HT1080 (cell line): ENCODE data around the gene RADIL. TPM values are rescaled to one million over a fixed set of nuclear protein-coding genes. Genes with fewer than 3 reads are reported as not detected.
"Not testable (repeated sequence)": the region's sequence is repeated elsewhere in the genome, so short reads cannot be mapped to it uniquely, and the experiment has no call there.

Experiments used
- DNase-seq: peaks from one replicate; pipeline ENCODE4 v3.0.0-alpha.2; 2015; ENCODE audit warnings: low read depth
- total RNA-seq: library from RNA; depleted of rRNA; stranded (reverse); fragments of >200 nt; shearing (Covaris generic); gene quantifications from 2 replicates; pipeline ENCODE4 v1.2.3, GENCODE V29; 2014

Gene RADIL
- total RNA-seq, 1 experiment from 2014 or later = 0.14 TPM

- DNase-seq = no peak
Measured at GRCh38 chr7:4815609-4816418, 67.7 kb downstream of the RADIL start.

GRCh38 chr7:4815121-4815520 is 68.4 kb downstream of the RADIL start:
- DNase-seq = no peak

DNA sequence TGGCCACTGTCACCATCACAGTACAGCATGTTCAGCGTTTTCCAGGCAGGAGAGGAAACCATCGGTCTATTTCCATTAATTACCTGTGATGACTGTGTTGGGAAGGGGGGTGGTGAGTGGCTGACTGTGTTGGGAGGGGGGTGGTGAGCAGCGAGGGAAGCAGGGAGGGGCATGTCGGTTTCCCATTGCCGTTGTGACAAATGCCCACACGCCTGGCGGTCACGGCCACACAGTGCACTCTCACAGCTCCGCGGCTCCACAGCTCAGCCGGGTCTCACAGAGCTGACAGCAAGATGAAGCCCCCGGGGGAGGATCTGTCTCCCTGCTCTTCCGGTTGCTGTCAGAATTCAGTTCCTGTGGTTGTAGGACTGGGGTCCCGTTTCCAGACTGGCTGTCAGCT is 69.1 kb downstream of the RADIL start:
- DNase-seq = no peak

- no peak for DNase-seq
Measured at GRCh38 chr7:4809666-4810065, 73.8 kb downstream of the RADIL start.

GRCh38 chr7:4809091-4809591 is 74.4 kb downstream of the RADIL start:
- no peak for DNase-seq

GRCh38 chr7:4808565-4808964 is 75.0 kb downstream of the RADIL start:
- DNase-seq = no peak

DNA sequence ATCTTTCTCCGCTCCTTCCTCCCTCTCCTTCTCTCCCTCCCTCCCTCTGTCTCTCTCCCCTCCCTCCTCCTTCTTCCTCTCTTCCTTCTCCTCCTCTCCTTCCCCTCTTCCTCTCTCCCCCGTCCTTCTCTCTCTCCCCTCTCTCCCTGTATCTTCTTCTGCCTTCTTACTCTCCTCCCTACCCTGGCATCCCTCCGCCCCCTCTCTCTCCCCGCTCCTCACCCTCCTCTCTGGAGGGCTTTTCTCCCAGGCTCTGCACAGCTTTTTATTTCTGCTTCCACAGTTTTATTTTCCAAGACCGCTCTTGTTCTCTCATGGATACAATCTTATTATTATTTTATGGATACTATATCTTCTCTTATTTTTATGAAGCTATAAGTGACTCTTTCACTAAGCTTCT is 75.5 kb downstream of the RADIL start:
- DNase-seq = no peak

- no peak for DNase-seq
Measured at GRCh38 chr7:4807598-4808016, 75.9 kb downstream of the RADIL start.

DNA sequence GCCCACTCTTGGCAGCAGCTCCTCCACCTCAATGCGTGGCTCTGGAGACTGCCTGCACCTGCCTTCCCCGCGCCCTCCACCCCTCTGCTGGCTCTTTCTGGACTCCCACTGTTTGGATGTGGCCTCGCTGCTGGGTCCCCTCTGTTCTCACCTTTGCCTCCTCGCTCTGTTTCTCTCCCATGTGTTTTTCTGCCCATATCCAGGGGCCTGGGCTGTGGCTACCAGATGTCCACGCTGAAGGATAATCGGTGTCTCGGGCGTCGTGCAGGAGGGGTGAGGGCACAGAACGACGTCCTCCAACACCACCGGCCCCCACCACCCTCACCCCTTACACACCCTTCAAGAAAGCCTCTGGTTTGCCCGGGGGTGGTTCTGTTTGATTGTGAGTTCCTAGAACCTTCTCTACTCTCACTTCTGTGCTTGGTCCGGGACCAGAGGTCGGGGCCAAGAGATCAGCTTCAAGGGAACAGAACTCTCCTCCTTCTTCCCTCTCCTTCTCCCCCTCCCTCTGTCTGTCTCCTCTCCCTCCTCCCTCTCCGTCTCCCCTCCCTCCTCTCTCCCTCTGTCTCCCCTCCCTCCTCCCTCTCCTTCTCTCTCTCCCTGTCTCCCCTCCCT is 76.4 kb downstream of the RADIL start:
- no peak for DNase-seq

DNA sequence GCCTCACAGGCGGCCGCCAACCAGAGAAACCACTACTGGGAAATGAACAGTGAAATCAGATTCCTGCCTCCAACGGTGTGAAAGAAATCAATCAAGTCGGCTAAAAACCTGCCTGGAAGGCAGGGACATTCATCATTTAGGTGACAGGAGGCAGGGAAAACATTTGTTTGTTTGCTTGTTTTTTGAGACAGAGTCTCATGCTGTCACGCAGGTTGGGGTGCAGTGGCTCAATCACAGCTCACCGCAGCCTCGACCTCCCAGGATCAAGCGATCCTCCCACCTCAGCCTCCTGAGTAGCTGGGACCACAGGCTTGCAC is 77.6 kb downstream of the RADIL start:
- DNase-seq = no peak

- no peak for DNase-seq
Measured at GRCh38 chr7:4805110-4805983, 78.2 kb downstream of the RADIL start.

DNA sequence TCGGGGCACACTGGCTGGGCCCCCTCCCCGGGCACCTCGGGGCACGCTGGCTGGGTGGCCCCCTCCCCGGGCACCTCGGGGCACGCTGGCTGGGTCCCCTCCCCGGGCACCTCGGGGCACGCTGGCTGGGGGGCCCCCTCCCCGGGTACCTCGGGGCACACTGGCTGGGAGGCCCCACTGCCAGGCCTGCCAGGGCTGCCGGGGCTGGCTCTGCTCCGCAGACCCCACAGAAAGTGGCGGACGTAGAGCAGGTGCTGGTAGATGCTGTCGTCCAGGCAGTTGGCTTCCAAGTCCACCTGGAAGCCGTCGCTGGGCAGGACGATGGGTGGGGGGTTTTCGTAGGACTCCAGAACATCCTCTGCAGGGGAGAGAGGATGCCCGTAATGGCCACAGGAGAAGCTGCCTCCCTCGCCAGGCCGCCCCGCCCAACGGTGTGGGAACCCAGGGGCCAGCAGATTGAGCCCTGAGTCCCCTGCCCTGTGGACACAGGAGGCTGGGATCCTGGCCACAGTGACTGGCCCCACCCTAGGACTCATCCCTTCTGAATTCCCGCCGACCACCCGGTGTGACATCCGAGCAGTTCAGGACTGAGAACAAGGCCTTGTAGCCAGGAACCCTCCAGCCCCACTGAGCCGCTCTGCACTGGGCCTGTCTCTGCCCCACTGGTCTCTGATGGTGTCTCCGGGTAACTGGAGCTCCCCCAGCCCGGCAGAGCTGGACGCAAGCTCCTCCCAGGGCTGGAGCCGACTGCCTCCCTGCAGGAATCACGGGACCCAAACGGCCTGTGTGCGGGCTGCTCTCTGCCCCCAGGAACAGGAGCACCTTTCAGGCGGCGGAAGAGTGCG is 79.9 kb downstream of the RADIL start:
- DNase-seq = no peak

GRCh38 chr7:4802577-4802976 is 80.9 kb downstream of the RADIL start:
- DNase-seq = not testable (repeated sequence)

GRCh38 chr7:4801839-4802231 is 81.7 kb downstream of the RADIL start:
- DNase-seq = no peak

DNA sequence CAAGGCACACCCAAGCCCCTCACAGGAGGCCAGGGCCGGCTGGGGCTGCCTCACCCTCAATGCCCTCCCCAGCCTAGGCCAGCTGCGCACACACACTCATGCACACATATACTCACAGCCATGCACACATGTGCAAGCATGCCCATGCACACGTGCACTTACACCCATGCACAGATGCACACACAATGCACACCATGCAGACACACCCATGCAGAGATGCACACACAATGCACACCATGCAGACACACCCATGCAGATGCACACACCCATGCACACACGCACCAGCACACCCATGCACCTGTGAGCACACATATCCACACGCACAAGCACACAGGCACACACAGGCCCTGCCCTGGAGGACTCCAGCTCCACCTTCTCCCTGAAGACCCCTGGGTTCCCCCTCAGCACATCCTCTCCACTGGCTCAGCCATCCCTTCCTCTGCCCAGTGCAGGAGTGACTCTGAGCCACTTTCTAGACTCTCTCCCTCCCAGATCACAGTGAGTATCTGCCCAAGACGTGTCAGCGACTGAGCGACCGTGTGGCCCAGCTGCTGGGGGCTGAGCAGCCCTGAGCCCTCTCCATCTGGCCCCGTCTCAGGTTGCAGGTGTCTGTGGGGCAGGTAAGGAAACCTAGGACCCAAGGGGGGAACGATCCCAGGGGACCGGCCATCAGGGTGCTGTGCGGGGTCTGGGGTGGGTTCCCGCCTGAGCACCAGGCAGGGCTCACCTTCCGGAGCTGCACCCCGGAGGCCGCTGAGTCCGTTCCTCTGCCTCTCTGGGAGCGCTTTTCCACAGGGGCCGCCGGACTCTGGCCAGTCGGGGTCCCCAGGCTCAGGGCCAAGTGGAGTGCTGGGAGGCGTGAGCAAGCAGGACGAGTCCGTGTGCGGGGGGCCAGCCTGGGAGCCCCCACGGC is 82.3 kb downstream of the RADIL start:
- no peak for DNase-seq

- no peak for DNase-seq
Measured at GRCh38 chr7:4800487-4800886, 83.0 kb downstream of the RADIL start.

- DNase-seq = no peak
Measured at GRCh38 chr7:4799508-4800268, 83.8 kb downstream of the RADIL start.

GRCh38 chr7:4798706-4799235 is 84.7 kb downstream of the RADIL start:
- DNase-seq = no peak
